ENCODE measurements around the gene CHDH. TPM values are rescaled to one million over a fixed set of nuclear protein-coding genes. Genes with fewer than 3 reads are reported as not detected.

Gene CHDH
- total and polyA plus RNA-seq, 12 donors, result 0.29 to 17.5 (median 2.2) TPM

DNA sequence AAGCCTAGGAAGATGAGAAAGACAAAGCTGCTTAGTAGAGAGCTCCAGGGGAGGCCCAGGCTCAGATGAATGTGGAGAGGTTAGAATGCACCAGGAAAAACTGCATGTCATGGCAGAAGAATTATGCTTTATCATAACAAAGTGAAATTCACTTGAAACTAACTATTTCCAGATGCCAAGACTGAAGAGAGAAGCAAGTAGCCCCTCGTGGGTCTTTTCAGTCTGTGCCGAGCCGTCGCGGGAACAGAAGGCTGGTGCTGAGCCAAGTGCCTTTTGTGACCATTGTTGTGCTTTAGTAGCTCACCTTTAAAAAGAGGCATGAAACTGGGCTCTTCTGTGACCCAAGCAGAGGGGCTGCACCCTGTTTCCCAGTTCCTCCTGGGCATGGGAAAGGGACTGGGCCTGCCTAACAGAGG lies 73.2 kb downstream of the CHDH start:
- no peak for DNase-seq
- TF ChIP-seq CTCF (IDR thresholded peaks at IDR 0.05), result no peak
- intact Hi-C loops (cut with DNase I), result no loop called here

DNA sequence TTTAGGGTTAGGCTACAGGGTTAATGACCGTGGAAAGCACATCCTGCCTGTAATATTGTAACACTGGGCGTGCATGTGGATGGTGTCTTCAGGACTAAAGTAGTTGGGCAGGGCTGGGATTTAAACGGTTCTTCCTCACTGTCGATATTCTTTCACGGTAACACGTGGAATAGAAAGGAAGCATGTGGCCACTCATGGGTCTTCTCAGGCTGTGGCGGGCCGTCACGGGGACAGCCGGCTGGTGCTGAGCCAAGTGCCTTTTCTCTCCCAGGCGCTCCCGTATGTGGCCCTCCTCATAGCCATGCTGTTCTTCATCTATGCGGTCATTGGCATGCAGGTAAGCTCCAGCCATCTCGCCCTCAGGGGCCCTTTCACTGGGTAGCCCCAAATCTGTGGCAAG lies 73.7 kb downstream of the CHDH start:
- intact Hi-C loops (cut with DNase I), result no loop called here

More for the DNA sequence above, 73.2 kb downstream of the CHDH start:
- peaks cover 0 to 15% (median 0%) of the 10 kb centered on the region in 9 donors for H3K4me1 ChIP-seq
- no peak overlapping the region for H3K27ac ChIP-seq
- H3K36me3 ChIP-seq, result no peaks in the 10 kb centered on the region
- ATAC-seq, result no peak
- 51 to 57% methylated on average over 5 of the region's 5 CpGs for WGBS, 2 donors
- H3K27me3 ChIP-seq, result peaks cover 0 to 22% (median 14%) of the 10 kb centered on the region in 7 donors
- no peak overlapping the region for H3K4me3 ChIP-seq
- H3K9me3 ChIP-seq, result no peaks in the 10 kb centered on the region

DNA sequence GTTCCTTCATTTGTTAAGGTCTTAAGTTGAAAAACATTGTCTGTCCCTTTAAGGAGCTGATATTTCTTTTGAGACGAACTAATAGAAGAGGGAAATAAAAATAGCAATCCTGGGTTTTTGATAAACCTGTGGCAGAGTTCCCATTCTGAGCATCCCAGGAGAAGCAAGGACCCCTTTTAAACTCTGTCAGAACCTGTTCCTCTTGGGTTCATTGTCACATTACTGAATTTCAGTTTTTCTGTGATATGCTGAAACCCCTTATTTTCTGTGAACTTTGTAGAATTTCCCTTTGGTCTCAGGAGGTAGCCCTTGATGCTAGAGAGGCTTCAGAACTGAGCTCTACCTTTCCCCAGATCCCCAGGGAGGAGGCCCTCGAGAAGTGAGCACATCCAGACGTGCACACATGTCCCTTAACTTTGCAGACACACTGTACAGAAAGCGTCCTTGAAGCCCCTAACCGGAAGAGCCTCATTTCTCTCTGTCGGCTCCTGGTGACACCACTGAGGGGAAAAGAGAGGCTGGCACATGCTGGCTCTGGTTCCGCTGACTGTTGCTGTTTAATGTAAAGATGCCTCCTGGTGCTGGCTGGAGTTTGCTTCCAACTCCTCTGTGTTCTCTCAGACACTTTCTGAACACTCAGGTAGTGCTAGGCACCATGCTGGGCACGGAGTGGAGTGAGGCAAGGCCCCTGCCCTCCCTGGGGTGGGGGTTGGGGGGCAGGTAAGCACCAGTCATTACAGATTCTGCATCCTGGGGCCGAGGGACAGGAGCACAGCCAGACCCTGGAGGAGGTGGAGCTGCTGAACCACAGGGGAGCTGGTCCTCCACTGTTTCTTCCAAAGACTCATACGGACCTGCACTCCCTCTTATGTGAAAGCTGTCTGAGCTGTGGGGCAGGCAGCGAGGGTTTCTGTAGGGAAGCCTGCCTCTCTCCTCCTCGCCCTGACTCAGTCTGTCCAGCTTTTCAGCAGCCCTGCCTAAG lies 77.5 kb downstream of the CHDH start:
- no peaks in the 10 kb centered on the region for H3K9me3 ChIP-seq
- no peak for ATAC-seq
- WGBS, 2 donors, result 44 to 46% methylated on average over 12 of the region's 12 CpGs

More for the DNA sequence above, 73.7 kb downstream of the CHDH start:
- Histone ChIP-seq H3K4me1 (peaks cover 0 to 15% (median 0%) of the 10 kb centered on the region in 9 donors), H3K27me3 (peaks cover 0 to 23% (median 14%) of the 10 kb centered on the region in 7 donors), H3K27ac (no peak overlapping the region), H3K36me3 (no peaks in the 10 kb centered on the region), H3K4me3 (no peak overlapping the region), H3K9me3 (no peaks in the 10 kb centered on the region)
- DNase-seq, result no peak
- no peak for ATAC-seq
- 85 to 87% methylated on average over 14 of the region's 14 CpGs for WGBS, 2 donors
- TF ChIP-seq CTCF (IDR thresholded peaks at IDR 0.05), result no peak

More for the DNA sequence above, 77.5 kb downstream of the CHDH start:
- Histone ChIP-seq H3K4me3 (no peak overlapping the region), H3K4me1 (peaks cover 0 to 10% (median 0%) of the 10 kb centered on the region in 9 donors), H3K27ac (no peak overlapping the region), H3K27me3 (peaks cover 0 to 31% (median 14%) of the 10 kb centered on the region in 7 donors), H3K36me3 (no peaks in the 10 kb centered on the region)
- DNase-seq, result no peak
- no peak for TF ChIP-seq CTCF (IDR thresholded peaks at IDR 0.05)
- intact Hi-C loops (cut with DNase I), result no loop called here
